Right lobe of liver (tissue), 6 donors: ENCODE results near the gene LRRC38. TPM values are rescaled to one million over a fixed set of nuclear protein-coding genes. Genes with fewer than 3 reads are reported as not detected.
"Not testable (repeated sequence)": the region's sequence is repeated elsewhere in the genome, so short reads cannot be mapped to it uniquely, and the experiment has no call there.

ENCODE experiments used
- ATAC-seq, 4 donors: fragments of 200-7000 bp; cut with Tn5 transposase; one replicate each; pipeline ENCODE4 v1.9.1; 2020; ENCODE audit warnings: mild to moderate bottlenecking in 4 of 4, moderate library complexity in 4 of 4
- DNase-seq, 3 donors: peaks; one replicate each; pipeline ENCODE4 v3.0.0-alpha.2; 2020
- H3K27ac ChIP-seq, 3 donors: fragments of 200-600 bp; one replicate each; pipeline ENCODE4 v1.8.0; 2022
- H3K27me3 ChIP-seq, 2 donors: fragments of 200-600 bp; one replicate each; pipeline ENCODE4 v1.8.0; 2022
- H3K36me3 ChIP-seq, 4 donors: fragments of 200-600 bp; sonication (generic) in 1 of 4; one replicate each; pipeline versions ENCODE4 v1.5.1 to v1.8.0; 2017 to 2022; ENCODE audit warnings: control low read depth in 1 of 4
- H3K4me1 ChIP-seq, 4 donors: fragments of 200-600 bp; sonication (generic) in 1 of 4; one replicate each; pipeline versions ENCODE4 v1.5.1 to v1.8.0; 2017 to 2022; ENCODE audit warnings: control low read depth in 1 of 4
- H3K4me3 ChIP-seq, 3 donors: fragments of 200-600 bp; one replicate each; pipeline ENCODE4 v1.8.0; 2022
- H3K9me3 ChIP-seq, 4 donors: fragments of 200-600 bp; sonication (generic) in 1 of 4; one replicate each; pipeline versions ENCODE4 v1.5.1 to v1.8.0; 2017 to 2022; ENCODE audit warnings: control low read depth in 1 of 4
- CTCF ChIP-seq, 4 donors: fragments of 200-600 bp in 3 of 4; fragments of 450-650 bp in 1 of 4; IDR thresholded peaks; one replicate each; pipeline versions ENCODE4 v1.5.1 to v1.8.0; 2016 to 2022; ENCODE audit warnings: antibody characterized with exemption in 4 of 4, mild to moderate bottlenecking in 2 of 4
- POLR2A ChIP-seq: fragments of 450-650 bp; IDR thresholded peaks from one replicate; pipeline ENCODE4 v1.6.1; 2017; ENCODE audit warnings: antibody characterized with exemption, mild to moderate bottlenecking
- WGBS: methylation state at CpG from one replicate; pipeline ENCODE4 v1.1.6; 2018; ENCODE audit warnings: low coverage, low lambda C conversion rate; ENCODE audit not compliant: insufficient coverage; ENCODE audit errors: missing lambda C conversion rate; 5-methylcytosine and 5-hydroxymethylcytosine counted together
- intact Hi-C, 2 donors: fragments of 100-400 bp; cut with DNase I; formaldehyde crosslinking; loops; one replicate each; pipeline versions ENCODE4 v1.11.2 to v1.14.1; 2022
- total RNA-seq, 6 experiments: library from RNA; depleted of rRNA in 2 of 6; stranded (reverse); fragments of >200 nt in 2 of 6; fragmentation: NEBNext Ultra II Directional in 3 of 6; extraction: Animal tissue kit (Norgen Biotek cat#: 25700) in 3 of 6; gene quantifications; one replicate each; pipeline versions ENCODE4 v1.1.0 to v1.2.4, GENCODE V29; 2016 to 2023
- donor health status: DM: no; HTN: yes; CAD: no.
- donor health status: DM: no; HTN: no; CAD: no.
- donor health status: DM: no; HTN: no; CAD: no.
- donor health status: DM: no; HTN: yes; CAD: no.
- donor health status: DM: no; HTN: yes; CAD: no.

LRRC38 gene
- total RNA-seq, 6 experiments from 2014 or later = not detected

GRCh38 chr1:13456904-13457532 lies 56.8 kb downstream of the LRRC38 start:
- WGBS = 44% methylated on average over 11 of the region's 15 CpGs
- DNase-seq (no peak), ATAC-seq (no peak)
- Histone ChIP-seq H3K9me3 (no peaks in the 10 kb centered on the region), H3K36me3 (no peaks in the 10 kb centered on the region), H3K4me3 (no peak overlapping the region), H3K27ac (no peak overlapping the region), H3K27me3 (no peaks in the 10 kb centered on the region), H3K4me1 (no peaks in the 10 kb centered on the region)
- TF ChIP-seq CTCF (IDR thresholded peaks at IDR 0.05) = no peak
- TF ChIP-seq POLR2A = no peak
- intact Hi-C loops = no loop called here

- ATAC-seq = no peak
These were observed 62.3 kb downstream of the LRRC38 start for GRCh38 chr1:13451399-13451965.

GRCh38 chr1:13450204-13450603 lies 63.6 kb downstream of the LRRC38 start:
- intact Hi-C loops = no loop called here
- no peak for TF ChIP-seq POLR2A
- no peak for TF ChIP-seq CTCF (IDR thresholded peaks at IDR 0.05)
- DNase-seq (no peak), ATAC-seq (no peak)
- Histone ChIP-seq H3K27ac (no peak overlapping the region), H3K36me3 (no peaks in the 10 kb centered on the region), H3K4me3 (no peak overlapping the region), H3K9me3 (no peaks in the 10 kb centered on the region), H3K4me1 (no peaks in the 10 kb centered on the region), H3K27me3 (no peaks in the 10 kb centered on the region)
- 0% methylated on average over 2 of the region's 7 CpGs for WGBS

More at GRCh38 chr1:13451399-13451965, 62.3 kb downstream of the LRRC38 start:
- Histone ChIP-seq H3K27me3 (no peaks in the 10 kb centered on the region), H3K27ac (no peak overlapping the region), H3K4me1 (no peaks in the 10 kb centered on the region), H3K9me3 (no peaks in the 10 kb centered on the region), H3K36me3 (no peaks in the 10 kb centered on the region), H3K4me3 (no peak overlapping the region)
- 45% methylated on average over 5 of the region's 6 CpGs for WGBS
- no peak for TF ChIP-seq CTCF (IDR thresholded peaks at IDR 0.05)
- no peak for TF ChIP-seq POLR2A
- no peak for DNase-seq
- intact Hi-C loops = no loop called here

- intact Hi-C loops = no loop called here
- no peak for DNase-seq
These were observed 70.3 kb downstream of the LRRC38 start for GRCh38 chr1:13443335-13443979.

GRCh38 chr1:13439104-13439783 lies 74.6 kb downstream of the LRRC38 start:
- DNase-seq, intact Hi-C loops, H3K4me3 ChIP-seq, H3K27me3 ChIP-seq, H3K4me1 ChIP-seq, H3K36me3 ChIP-seq, H3K27ac ChIP-seq, H3K9me3 ChIP-seq, ATAC-seq: not testable (repeated sequence)
- WGBS = 90% methylated on average over 8 of the region's 49 CpGs

More at GRCh38 chr1:13443335-13443979, 70.3 kb downstream of the LRRC38 start:
- Histone ChIP-seq H3K27ac (no peak overlapping the region), H3K36me3 (no peaks in the 10 kb centered on the region), H3K4me3 (no peak overlapping the region), H3K27me3 (no peaks in the 10 kb centered on the region), H3K9me3 (no peaks in the 10 kb centered on the region), H3K4me1 (no peaks in the 10 kb centered on the region)
- WGBS = 50% methylated on average over 10 of the region's 10 CpGs
- TF ChIP-seq POLR2A (no peak), CTCF (IDR thresholded peaks at IDR 0.05) (no peak)
- no peak for ATAC-seq
